ENCODE measurements around the gene PTGDR2. TPM values are rescaled to one million over a fixed set of nuclear protein-coding genes. Genes with fewer than 3 reads are reported as not detected.

Gene PTGDR2
- total RNA-seq, 2 donors from 2014 or later = 0.34 to 0.46 TPM

DNA sequence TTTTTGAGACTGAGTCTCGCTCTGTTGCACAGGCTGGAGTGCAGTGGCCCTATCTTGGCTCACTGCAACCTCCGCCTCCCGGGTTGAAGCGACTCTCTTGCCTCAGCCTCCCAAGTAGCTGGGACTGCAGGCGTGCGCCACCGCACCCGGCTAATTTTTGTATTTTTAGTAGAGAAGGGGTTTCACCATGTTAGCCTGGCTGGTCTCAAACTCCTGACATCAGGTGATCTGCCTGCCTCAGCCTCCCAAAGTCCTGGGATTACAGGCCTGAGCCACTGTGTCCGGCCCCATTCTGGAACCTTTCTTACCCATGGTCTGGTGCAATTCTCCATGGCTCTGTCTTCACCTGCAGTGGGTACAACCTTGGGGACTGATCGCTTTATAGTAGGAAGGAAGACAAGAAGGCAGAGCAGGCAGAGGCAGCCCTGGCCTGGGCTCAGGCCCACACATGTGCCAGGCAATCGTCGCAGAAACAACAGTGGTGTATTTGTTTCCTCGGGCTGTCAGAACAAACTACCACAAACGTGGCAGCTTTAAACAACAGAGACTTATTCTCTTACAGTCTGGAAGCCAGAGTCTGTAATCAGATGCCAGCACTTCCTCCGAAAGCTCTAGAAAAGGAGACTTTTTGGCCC, 4.0 kb upstream of the PTGDR2 start:
- Histone ChIP-seq H3K27ac (no peak overlapping the region), H3K4me1 (replicated peaks) (no peaks in the 10 kb centered on the region), H3K4me3 (no peak overlapping the region), H3K9me3 (no peaks in the 10 kb centered on the region), H3K36me3 (no peaks in the 10 kb centered on the region), H3K27me3 (replicated peaks; ENCODE audit: insufficient read depth) (no peaks in the 10 kb centered on the region)
- intact Hi-C loops (cut with DNase I) = no loop called here
- TF ChIP-seq, protein P1, sequence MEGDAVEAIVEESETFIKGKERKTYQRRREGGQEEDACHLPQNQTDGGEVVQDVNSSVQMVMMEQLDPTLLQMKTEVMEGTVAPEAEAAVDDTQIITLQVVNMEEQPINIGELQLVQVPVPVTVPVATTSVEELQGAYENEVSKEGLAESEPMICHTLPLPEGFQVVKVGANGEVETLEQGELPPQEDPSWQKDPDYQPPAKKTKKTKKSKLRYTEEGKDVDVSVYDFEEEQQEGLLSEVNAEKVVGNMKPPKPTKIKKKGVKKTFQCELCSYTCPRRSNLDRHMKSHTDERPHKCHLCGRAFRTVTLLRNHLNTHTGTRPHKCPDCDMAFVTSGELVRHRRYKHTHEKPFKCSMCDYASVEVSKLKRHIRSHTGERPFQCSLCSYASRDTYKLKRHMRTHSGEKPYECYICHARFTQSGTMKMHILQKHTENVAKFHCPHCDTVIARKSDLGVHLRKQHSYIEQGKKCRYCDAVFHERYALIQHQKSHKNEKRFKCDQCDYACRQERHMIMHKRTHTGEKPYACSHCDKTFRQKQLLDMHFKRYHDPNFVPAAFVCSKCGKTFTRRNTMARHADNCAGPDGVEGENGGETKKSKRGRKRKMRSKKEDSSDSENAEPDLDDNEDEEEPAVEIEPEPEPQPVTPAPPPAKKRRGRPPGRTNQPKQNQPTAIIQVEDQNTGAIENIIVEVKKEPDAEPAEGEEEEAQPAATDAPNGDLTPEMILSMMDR (IDR thresholded peaks at IDR 0.05) = no peak
- no peak for TF ChIP-seq POLR2AphosphoS5 (IDR thresholded peaks at IDR 0.05)
- no peak for TF ChIP-seq POLR2A (IDR thresholded peaks at IDR 0.05)
- no peak for DNase-seq (ENCODE audit: low spot score)
- 72% methylated on average over 15 of the region's 15 CpGs for WGBS

DNA sequence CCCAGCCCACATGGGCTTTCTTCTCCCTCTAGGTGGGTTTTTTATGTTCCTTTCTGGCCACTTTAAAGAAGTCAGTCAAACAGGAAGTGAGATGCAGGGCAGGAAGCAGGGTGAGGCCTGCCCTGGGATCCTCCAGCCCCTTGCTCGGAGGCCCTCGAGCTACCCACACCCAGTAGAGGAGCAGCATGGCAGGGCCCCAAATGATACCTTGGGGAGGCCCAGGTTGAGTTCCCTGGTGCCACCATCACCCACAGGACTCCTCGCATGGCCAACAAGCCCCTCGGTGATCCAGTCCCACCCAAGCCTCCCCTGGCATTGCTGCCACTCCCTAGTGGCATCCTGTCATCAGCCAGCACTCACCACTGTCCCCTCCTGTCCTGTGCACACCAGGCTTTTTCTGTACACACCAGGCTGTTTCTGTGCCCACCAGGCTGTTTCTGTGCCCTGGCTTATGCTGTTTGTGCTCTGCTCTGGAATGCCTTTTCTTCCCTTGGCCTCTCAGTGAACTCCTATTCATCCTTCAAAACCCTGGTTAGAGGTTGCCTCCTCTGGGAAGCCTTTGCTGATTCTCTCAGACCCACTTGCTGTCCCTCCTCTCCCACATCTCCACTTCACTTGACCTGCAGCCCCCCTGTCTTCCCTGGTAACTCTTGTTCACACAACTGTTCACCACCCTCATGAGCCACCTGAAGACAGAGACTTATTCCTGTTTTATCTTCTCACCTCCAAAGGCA, 3.1 kb upstream of the PTGDR2 start:
- intact Hi-C loops (cut with DNase I) = no loop called here
- H3K27ac ChIP-seq = no peak overlapping the region

DNA sequence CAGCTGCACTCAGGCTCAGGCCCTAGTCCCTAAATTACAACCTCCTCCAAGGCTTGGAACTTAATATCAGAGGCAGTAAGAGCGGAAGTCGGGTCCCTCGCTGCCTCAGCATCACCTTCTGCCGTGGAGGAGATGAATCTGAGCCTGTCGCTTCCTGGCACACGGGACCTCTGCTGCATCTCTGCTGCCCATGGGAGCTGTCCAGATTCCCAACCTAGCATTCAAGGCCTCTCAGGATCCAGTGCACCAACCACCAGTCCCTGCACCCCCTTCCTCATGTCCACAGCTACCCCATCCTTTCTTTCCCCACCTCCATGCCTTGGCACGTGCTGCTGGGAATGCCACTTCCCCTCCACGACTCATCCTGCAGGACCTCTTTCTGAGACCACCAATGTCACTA, 2.5 kb upstream of the PTGDR2 start:
- 84% methylated on average over 8 of the region's 8 CpGs for WGBS
- Histone ChIP-seq H3K36me3 (no peaks in the 10 kb centered on the region), H3K4me3 (no peak overlapping the region), H3K27me3 (replicated peaks; ENCODE audit: insufficient read depth) (no peaks in the 10 kb centered on the region), H3K4me1 (replicated peaks) (no peaks in the 10 kb centered on the region), H3K27ac (no peak overlapping the region), H3K9me3 (no peaks in the 10 kb centered on the region)
- DNase-seq (ENCODE audit: low spot score) = no peak
- intact Hi-C loops (cut with DNase I) = no loop called here
- TF ChIP-seq, protein P1 (IDR thresholded peaks at IDR 0.05) = no peak
- TF ChIP-seq POLR2AphosphoS5 (IDR thresholded peaks at IDR 0.05) = no peak
- TF ChIP-seq POLR2A (IDR thresholded peaks at IDR 0.05) = no peak

More for the DNA sequence above, 3.1 kb upstream of the PTGDR2 start:
- Histone ChIP-seq H3K36me3 (no peaks in the 10 kb centered on the region), H3K4me3 (no peak overlapping the region), H3K4me1 (replicated peaks) (no peaks in the 10 kb centered on the region), H3K9me3 (no peaks in the 10 kb centered on the region), H3K27me3 (replicated peaks; ENCODE audit: insufficient read depth) (no peaks in the 10 kb centered on the region)
- no peak for TF ChIP-seq POLR2A (IDR thresholded peaks at IDR 0.05)
- TF ChIP-seq, protein P1 (IDR thresholded peaks at IDR 0.05) = no peak
- no peak for TF ChIP-seq POLR2AphosphoS5 (IDR thresholded peaks at IDR 0.05)
- WGBS = 81% methylated on average over 4 of the region's 4 CpGs
- no peak for DNase-seq (ENCODE audit: low spot score)

DNA sequence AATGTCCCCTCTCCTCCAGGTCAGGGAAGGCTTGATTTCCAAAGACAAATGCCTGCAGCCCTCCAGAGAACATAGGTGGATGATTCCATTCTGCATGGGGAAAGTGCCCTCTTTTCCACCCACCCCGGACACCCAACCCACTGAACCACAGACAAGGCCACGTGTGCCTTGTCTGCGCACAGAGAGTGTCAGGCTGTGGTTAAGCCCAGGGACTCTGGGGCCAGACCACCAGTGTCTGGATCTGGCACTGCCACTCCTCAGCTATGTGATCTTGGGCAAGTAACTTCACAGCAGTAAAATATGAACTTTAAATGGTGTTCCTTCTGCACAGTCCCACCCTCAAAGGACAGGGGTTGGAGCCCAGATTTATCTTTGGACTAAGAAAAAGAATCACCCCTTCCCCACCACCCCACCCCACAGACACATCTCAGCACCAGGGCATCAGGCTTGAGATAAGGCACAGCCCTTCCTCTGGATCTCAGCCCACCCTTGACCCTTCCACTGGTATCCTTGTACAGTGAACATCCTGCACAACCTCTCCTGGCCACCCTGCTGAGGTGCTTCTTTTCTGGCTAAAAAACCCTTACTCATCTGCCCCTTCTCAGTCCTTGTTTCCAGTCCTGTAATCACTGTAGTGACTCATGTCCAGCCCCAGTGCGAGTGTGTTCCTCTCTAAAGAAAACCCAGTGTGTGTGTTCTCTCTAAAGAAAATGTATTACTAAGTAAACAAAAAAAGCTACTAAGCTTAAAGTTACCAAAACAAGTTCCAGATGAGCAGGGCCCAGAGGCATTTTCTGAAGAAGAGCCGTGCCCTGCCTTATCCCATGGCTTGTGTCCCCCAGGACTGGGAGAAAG, 1.9 kb upstream of the PTGDR2 start:
- no peaks in the 10 kb centered on the region for H3K27me3 ChIP-seq (replicated peaks; ENCODE audit: insufficient read depth)
- TF ChIP-seq POLR2A (IDR thresholded peaks at IDR 0.05) (no peak), POLR2AphosphoS5 (IDR thresholded peaks at IDR 0.05) (no peak)
- TF ChIP-seq, protein P1 (IDR thresholded peaks at IDR 0.05) = no peak
- H3K27ac ChIP-seq = no peak overlapping the region

More for the DNA sequence above, 1.9 kb upstream of the PTGDR2 start:
- 90% methylated on average over 5 of the region's 5 CpGs for WGBS
- Histone ChIP-seq H3K4me3 (no peak overlapping the region), H3K4me1 (replicated peaks) (no peaks in the 10 kb centered on the region), H3K36me3 (no peaks in the 10 kb centered on the region), H3K9me3 (no peaks in the 10 kb centered on the region)
- DNase-seq (ENCODE audit: low spot score) = no peak
- intact Hi-C loops (cut with DNase I) = no loop called here
